Tibial nerve (tissue), 4 donors: ENCODE data around the gene POGLUT2.

ENCODE experiments used
- CTCF ChIP-seq, 5 experiments: fragments of 200-600 bp in 3 of 5; fragments of 450-650 bp in 2 of 5; sonication (generic) in 3 of 5; IDR thresholded peaks; one replicate each; pipeline ENCODE4 v1.5.1; 2016 to 2019; ENCODE audit warnings: antibody characterized with exemption in 5 of 5, mild to moderate bottlenecking in 3 of 5, moderate library complexity in 2 of 5
- EP300 ChIP-seq, 2 donors: sonication (generic); formaldehyde crosslinking; IDR thresholded peaks; one replicate each; pipeline ENCODE4 v1.6.1; 2017; ENCODE audit warnings: antibody characterized with exemption in 2 of 2, mild to moderate bottlenecking in 1 of 2
- POLR2A ChIP-seq, 2 donors: fragments of 450-650 bp; IDR thresholded peaks; one replicate each; pipeline ENCODE4 v1.6.1; 2017; ENCODE audit warnings: antibody characterized with exemption in 2 of 2, mild to moderate bottlenecking in 2 of 2, moderate library complexity in 2 of 2

GRCh38 chr13:102742506-102742905 is 56.3 kb downstream of the POGLUT2 start:
- TF ChIP-seq CTCF (IDR thresholded peaks at IDR 0.05) (no peak), POLR2A (IDR thresholded peaks at IDR 0.05) (no peak), EP300 (IDR thresholded peaks at IDR 0.05) (no peak)
